GM12878 (cell line): ENCODE results near the gene C4orf33. TPM values are rescaled to one million over a fixed set of nuclear protein-coding genes. Genes with fewer than 3 reads are reported as not detected.

ENCODE experiments used
- ATF2 ChIP-seq: IDR thresholded peaks from 2 replicates; pipeline ENCODE4 v1.6.1; 2012; ENCODE audit warnings: low read length, inconsistent platforms
- BACH1 ChIP-seq: fragments of 450-650 bp; IDR thresholded peaks from 2 replicates; pipeline ENCODE4 v1.6.1; 2017; ENCODE audit warnings: mild to moderate bottlenecking, borderline replicate concordance
- BCL11A ChIP-seq: IDR thresholded peaks from 2 replicates; pipeline ENCODE4 v1.6.1; 2011; ENCODE audit warnings: low read depth, low read length
- BHLHE40 ChIP-seq, 2 experiments: fragments of 450-650 bp in 1 of 2; IDR thresholded peaks; 2 replicates each; pipeline ENCODE4 v1.6.1; 2011 to 2017; ENCODE audit warnings: low read depth in 2 of 2, borderline replicate concordance in 1 of 2, improper control_type of control experiment in 1 of 2, low read length in 1 of 2, mild to moderate bottlenecking in 1 of 2
- BMI1 ChIP-seq: fragments of 450-650 bp; IDR thresholded peaks from 2 replicates; pipeline ENCODE4 v1.6.1; 2016; ENCODE audit warnings: mild to moderate bottlenecking, moderate library complexity, borderline replicate concordance
- BRCA1 ChIP-seq: IDR thresholded peaks from 2 replicates; pipeline ENCODE4 v1.6.1; 2011; ENCODE audit warnings: low read depth, low read length, improper control_type of control experiment
- E2F8 ChIP-seq: fragments of 450-650 bp; IDR thresholded peaks from 2 replicates; pipeline ENCODE4 v1.6.1; 2018; ENCODE audit warnings: mild to moderate bottlenecking, low read depth, moderate library complexity; ENCODE audit not compliant: partially characterized antibody
- JUNB ChIP-seq: IDR thresholded peaks from 2 replicates; pipeline ENCODE4 v1.6.1; 2016; ENCODE audit warnings: antibody characterized with exemption, mild to moderate bottlenecking
- MEF2A ChIP-seq: IDR thresholded peaks from 2 replicates; pipeline ENCODE4 v1.6.1; 2011; ENCODE audit warnings: low read depth, mild to moderate bottlenecking, low read length, moderate library complexity; ENCODE audit not compliant: insufficient read depth
- MTA3 ChIP-seq: IDR thresholded peaks from 2 replicates; pipeline ENCODE4 v1.6.1; 2012; ENCODE audit warnings: low read length, inconsistent platforms, borderline replicate concordance
- MYC ChIP-seq: IDR thresholded peaks from 2 replicates; pipeline ENCODE4 v1.6.1; 2011; ENCODE audit warnings: mild to moderate bottlenecking, low read length, moderate library complexity, inconsistent platforms; ENCODE audit not compliant: insufficient read depth, insufficient replicate concordance, insufficient read length, severe bottlenecking
- PML ChIP-seq: IDR thresholded peaks from 2 replicates; pipeline ENCODE4 v1.6.1; 2012; ENCODE audit warnings: low read length, inconsistent platforms
- POLR2AphosphoS2 ChIP-seq: IDR thresholded peaks from 2 replicates; pipeline ENCODE4 v1.6.1; 2011; ENCODE audit warnings: low read depth, mild to moderate bottlenecking, low read length, improper control_type of control experiment, moderate library complexity
- SIX5 ChIP-seq: IDR thresholded peaks from 2 replicates; pipeline ENCODE4 v1.6.1; 2011; ENCODE audit warnings: mild to moderate bottlenecking, low read depth, low read length, moderate library complexity; ENCODE audit not compliant: severe bottlenecking
- TCF12 ChIP-seq: IDR thresholded peaks from 2 replicates; pipeline ENCODE4 v1.6.1; 2011; ENCODE audit warnings: low read depth, mild to moderate bottlenecking, low read length
- TCF3 ChIP-seq: IDR thresholded peaks from 2 replicates; pipeline ENCODE4 v1.6.1; 2012; ENCODE audit warnings: low read depth, mild to moderate bottlenecking, low read length, borderline replicate concordance; ENCODE audit not compliant: insufficient read depth
- TCF7 ChIP-seq: IDR thresholded peaks from 2 replicates; pipeline ENCODE4 v1.6.1; 2014; ENCODE audit warnings: antibody characterized with exemption, borderline replicate concordance
- ZBED1 ChIP-seq: IDR thresholded peaks from 2 replicates; pipeline ENCODE4 v1.6.1; 2016; ENCODE audit warnings: borderline replicate concordance
- ZNF274 ChIP-seq: IDR thresholded peaks from one replicate; pipeline ENCODE4 v1.8.0; 2011; ENCODE audit not compliant: insufficient read length, insufficient read depth
- ZNF622 ChIP-seq: fragments of 450-650 bp; IDR thresholded peaks from 2 replicates; pipeline ENCODE4 v1.6.1; 2017; ENCODE audit warnings: mild to moderate bottlenecking, inconsistent platforms
- polyA plus RNA-seq, 11 experiments: library from polyadenylated mRNA; depleted of rRNA in 4 of 11; unstranded in 6 of 11; stranded (reverse) in 5 of 11; fragments of >200 nt; fragmentation: Nextera tagmentation in 4 of 11; fragmentation: Illumina TruSeq in 1 of 11; extraction: Ambion mirVana in 4 of 11; extraction: Trizol in 1 of 11; gene quantifications; 1 replicate in 1 of 11; 2 replicates in 10 of 11; pipeline versions ENCODE4 v1.2.1 to v1.2.3, GENCODE V29; 2011 to 2016; ENCODE audit warnings: inconsistent platforms in 2 of 11, missing spikeins in 2 of 11, low read depth in 1 of 11
- total RNA-seq, 4 experiments: library from RNA; depleted of rRNA in 3 of 4; stranded (reverse); fragments of >200 nt in 3 of 4; fragmentation: Illumina TruSeq in 1 of 4; extraction: Trizol in 1 of 4; gene quantifications; 2 replicates each; pipeline versions ENCODE4 v1.2.1 to v1.2.3, GENCODE V29; 2013 to 2021
- TF ChIP-seq, protein P1 (sequence below): fragments of 450-650 bp; conservative IDR thresholded peaks from 2 replicates; pipeline ENCODE4 v1.6.1; 2017; ENCODE audit warnings: mild to moderate bottlenecking, moderate library complexity
- TF ChIP-seq, protein P2 (sequence below): IDR thresholded peaks from 2 replicates; pipeline ENCODE4 v1.6.1; 2012; ENCODE audit warnings: low read depth, low read length, improper control_type of control experiment

Gene C4orf33
- total and polyA plus RNA-seq, 10 of the 15 experiments (the other 5 are each of a cell fraction or from before 2014, with no cell fraction given): 10.2 to 29.8 (median 20.3) TPM

- TF ChIP-seq MTA3: no peak
- TF ChIP-seq, protein P1, sequence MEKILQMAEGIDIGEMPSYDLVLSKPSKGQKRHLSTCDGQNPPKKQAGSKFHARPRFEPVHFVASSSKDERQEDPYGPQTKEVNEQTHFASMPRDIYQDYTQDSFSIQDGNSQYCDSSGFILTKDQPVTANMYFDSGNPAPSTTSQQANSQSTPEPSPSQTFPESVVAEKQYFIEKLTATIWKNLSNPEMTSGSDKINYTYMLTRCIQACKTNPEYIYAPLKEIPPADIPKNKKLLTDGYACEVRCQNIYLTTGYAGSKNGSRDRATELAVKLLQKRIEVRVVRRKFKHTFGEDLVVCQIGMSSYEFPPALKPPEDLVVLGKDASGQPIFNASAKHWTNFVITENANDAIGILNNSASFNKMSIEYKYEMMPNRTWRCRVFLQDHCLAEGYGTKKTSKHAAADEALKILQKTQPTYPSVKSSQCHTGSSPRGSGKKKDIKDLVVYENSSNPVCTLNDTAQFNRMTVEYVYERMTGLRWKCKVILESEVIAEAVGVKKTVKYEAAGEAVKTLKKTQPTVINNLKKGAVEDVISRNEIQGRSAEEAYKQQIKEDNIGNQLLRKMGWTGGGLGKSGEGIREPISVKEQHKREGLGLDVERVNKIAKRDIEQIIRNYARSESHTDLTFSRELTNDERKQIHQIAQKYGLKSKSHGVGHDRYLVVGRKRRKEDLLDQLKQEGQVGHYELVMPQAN: no peak; the same call in 1 of the 2 replicates
- TF ChIP-seq BRCA1: no peak
- TF ChIP-seq TCF7: no peak
- TF ChIP-seq ZNF622: no peak
- TF ChIP-seq TCF12: no peak
- TF ChIP-seq E2F8: no peak
- TF ChIP-seq BACH1: no peak
- no peak for TF ChIP-seq BCL11A
- TF ChIP-seq, protein P2, sequence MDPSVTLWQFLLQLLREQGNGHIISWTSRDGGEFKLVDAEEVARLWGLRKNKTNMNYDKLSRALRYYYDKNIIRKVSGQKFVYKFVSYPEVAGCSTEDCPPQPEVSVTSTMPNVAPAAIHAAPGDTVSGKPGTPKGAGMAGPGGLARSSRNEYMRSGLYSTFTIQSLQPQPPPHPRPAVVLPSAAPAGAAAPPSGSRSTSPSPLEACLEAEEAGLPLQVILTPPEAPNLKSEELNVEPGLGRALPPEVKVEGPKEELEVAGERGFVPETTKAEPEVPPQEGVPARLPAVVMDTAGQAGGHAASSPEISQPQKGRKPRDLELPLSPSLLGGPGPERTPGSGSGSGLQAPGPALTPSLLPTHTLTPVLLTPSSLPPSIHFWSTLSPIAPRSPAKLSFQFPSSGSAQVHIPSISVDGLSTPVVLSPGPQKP: no peak
- no peak for TF ChIP-seq ZBED1
- no peak for TF ChIP-seq ZNF274
- TF ChIP-seq JUNB: no peak
- TF ChIP-seq POLR2AphosphoS2: peak; percentile 76; the same call in 1 of the 2 replicates
- TF ChIP-seq PML: peak; percentile 92
- TF ChIP-seq BMI1: no peak
- TF ChIP-seq MYC: no peak
- TF ChIP-seq BHLHE40 (IDR thresholded peaks at IDR 0.05; ENCODE audit: borderline replicate concordance in 1 of 2, low read depth in 2 of 2, low read length in 1 of 2): no peak; a peak in 1 of 4 replicates
- no peak for TF ChIP-seq MEF2A
- no peak for TF ChIP-seq TCF3
- no peak for TF ChIP-seq SIX5
- TF ChIP-seq ATF2: no peak
Observed at GRCh38 chr4:129095811-129096454, at the start of gene C4orf33 (continued).
